Heart left ventricle (tissue), 16 donors: Measurements from ENCODE around the gene GNAS. TPM values are rescaled to one million over a fixed set of nuclear protein-coding genes. Genes with fewer than 3 reads are reported as not detected.

Experiments used
- ATAC-seq, 4 donors: fragments of 200-7000 bp; cut with Tn5 transposase; one replicate each; pipeline ENCODE4 v1.9.1; 2020 to 2022; ENCODE audit warnings: moderate library complexity in 4 of 4, mild to moderate bottlenecking in 3 of 4, moderate number of reproducible peaks in 1 of 4
- DNase-seq, 5 donors: peaks; one replicate each; pipeline ENCODE4 v3.0.0-alpha.2; 2020
- H3K27ac ChIP-seq, 12 donors: fragments of 200-600 bp; sonication (generic) in 4 of 12; one replicate each; pipeline versions ENCODE4 v1.5.0 to v1.8.0; 2016 to 2022; ENCODE audit warnings: mild to moderate bottlenecking in 2 of 12
- H3K27me3 ChIP-seq, 9 donors: fragments of 200-600 bp; sonication (generic) in 2 of 9; one replicate each; pipeline versions ENCODE4 v1.5.1 to v1.8.0; 2016 to 2022; ENCODE audit warnings: mild to moderate bottlenecking in 3 of 9
- H3K36me3 ChIP-seq, 9 donors: fragments of 200-600 bp; sonication (generic) in 2 of 9; one replicate each; pipeline versions ENCODE4 v1.5.0 to v1.8.0; 2018 to 2022; ENCODE audit warnings: mild to moderate bottlenecking in 2 of 9
- H3K4me1 ChIP-seq, 12 donors: fragments of 200-600 bp; sonication (generic) in 4 of 12; one replicate each; pipeline versions ENCODE4 v1.5.0 to v1.8.0; 2016 to 2022; ENCODE audit warnings: mild to moderate bottlenecking in 3 of 12
- H3K4me3 ChIP-seq, 12 donors: fragments of 200-600 bp; sonication (generic) in 4 of 12; one replicate each; pipeline versions ENCODE4 v1.5.0 to v1.8.0; 2017 to 2022; ENCODE audit warnings: mild to moderate bottlenecking in 9 of 12, moderate library complexity in 4 of 12
- H3K9me3 ChIP-seq, 12 donors: fragments of 200-600 bp; sonication (generic) in 4 of 12; one replicate each; pipeline versions ENCODE4 v1.5.0 to v1.8.0; 2016 to 2022; ENCODE audit warnings: mild to moderate bottlenecking in 1 of 12
- POLR2A ChIP-seq, 2 donors: fragments of 450-650 bp; IDR thresholded peaks; one replicate each; pipeline ENCODE4 v1.6.1; 2017; ENCODE audit warnings: antibody characterized with exemption in 2 of 2, mild to moderate bottlenecking in 2 of 2, moderate library complexity in 2 of 2
- WGBS, 4 donors: extraction: QIAGEN DNeasy Blood & Tissue Kit in 2 of 4; methylation state at CpG; one replicate each; pipeline versions ENCODE4 v1.1.5 to v1.1.7; 2013 to 2018; 5-methylcytosine and 5-hydroxymethylcytosine counted together
- intact Hi-C, 10 donors: fragments of 100-400 bp; cut with DNase I; formaldehyde crosslinking; loops; one replicate each; pipeline versions ENCODE4 v1.11.1 to v1.14.2; 2022
- polyA plus RNA-seq, 2 donors: library from polyadenylated mRNA; stranded (reverse); fragments of 200-250 nt; gene quantifications; one replicate each; pipeline ENCODE4 v1.2.3, GENCODE V29; 2013
- total RNA-seq, 9 donors: library from RNA; depleted of rRNA in 2 of 9; stranded (reverse); fragments of >200 nt in 2 of 9; fragmentation: NEBNext Ultra II Directional in 3 of 9; extraction: Animal tissue kit (Norgen Biotek cat#: 25700) in 3 of 9; gene quantifications; one replicate each; pipeline versions ENCODE4 v1.1.0 to v1.2.4, GENCODE V29; 2016 to 2023
- TF ChIP-seq, protein P1 (sequence below), 12 donors: fragments of 200-600 bp; sonication (generic) in 4 of 12; IDR thresholded peaks; one replicate each; pipeline versions ENCODE4 v1.5.0 to v1.8.0; 2018 to 2022; ENCODE audit warnings: antibody characterized with exemption in 12 of 12, mild to moderate bottlenecking in 5 of 12
- donor health status: ischemic (EF 13 %, LVEDD 7.1; RV severe dilation, severe dysfunction).
- donor health status: healthy with polysubstance abuse.
- donor health status: DM: no; HTN: yes; CAD: no.
- donor health status: DM: no; HTN: no; CAD: no.
- donor health status: ischemic (EF 25% LVEDD 6.9; RV normal size, moderate dysfunction).
- donor health status: ischemic (EF 25% LVEDD 5.7; RV mildly dilated, moderate dysfunction).
- donor health status: healthy.
- donor health status: DM: yes; HTN: yes; CAD: no.
- donor health status: ischemic (EF 35%, LVEDD 5.7; RV mildly dilated, moderate dysfunction).
- donor health status: nonischemic (EF 11% LVEDD 7.7; RV severe dilation, severe dysfunction).
- donor health status: DM: yes; HTN: yes; CAD: no.
- donor health status: PGD.
- donor health status: ischemic (EF 29% LVEDD 5.4; RV normal size, mild dysfunction).
- donor health status: nonischemic (EF 23%, LVEDD 6.1; RV moderate dilation, normal function).

Gene GNAS
- total and polyA plus RNA-seq, 11 donors: 1,246 to 2,999 (median 1,604) TPM

DNA sequence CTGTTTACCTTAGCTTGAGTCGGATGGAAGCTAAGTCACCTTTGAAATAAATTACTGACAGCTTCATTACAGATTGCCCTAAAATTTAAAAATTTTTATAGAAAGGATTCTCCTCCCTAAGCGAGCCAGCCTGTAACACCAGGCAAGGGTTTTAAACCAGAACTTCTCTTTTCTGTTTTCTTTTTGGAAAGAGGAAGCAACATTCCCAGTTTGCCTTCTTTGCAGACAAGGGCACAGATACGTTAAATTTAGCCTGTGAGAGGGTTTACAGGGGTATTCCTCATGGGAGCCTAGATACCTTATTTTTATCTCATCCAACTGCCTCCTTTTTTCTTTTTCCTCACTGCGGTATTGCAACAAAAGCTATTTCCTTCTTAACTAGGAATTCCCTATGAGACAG lies 45.0 kb downstream of the GNAS start:
- ATAC-seq: no peak
- intact Hi-C loops: loop anchor here in 1 of 10 donors (5.0 kb wide), 1 partner anchor 85 kb away; the partner anchor contains the start of gene NELFCD
- TF ChIP-seq POLR2A (IDR thresholded peaks at IDR 0.05): no peak
- TF ChIP-seq, protein P1, sequence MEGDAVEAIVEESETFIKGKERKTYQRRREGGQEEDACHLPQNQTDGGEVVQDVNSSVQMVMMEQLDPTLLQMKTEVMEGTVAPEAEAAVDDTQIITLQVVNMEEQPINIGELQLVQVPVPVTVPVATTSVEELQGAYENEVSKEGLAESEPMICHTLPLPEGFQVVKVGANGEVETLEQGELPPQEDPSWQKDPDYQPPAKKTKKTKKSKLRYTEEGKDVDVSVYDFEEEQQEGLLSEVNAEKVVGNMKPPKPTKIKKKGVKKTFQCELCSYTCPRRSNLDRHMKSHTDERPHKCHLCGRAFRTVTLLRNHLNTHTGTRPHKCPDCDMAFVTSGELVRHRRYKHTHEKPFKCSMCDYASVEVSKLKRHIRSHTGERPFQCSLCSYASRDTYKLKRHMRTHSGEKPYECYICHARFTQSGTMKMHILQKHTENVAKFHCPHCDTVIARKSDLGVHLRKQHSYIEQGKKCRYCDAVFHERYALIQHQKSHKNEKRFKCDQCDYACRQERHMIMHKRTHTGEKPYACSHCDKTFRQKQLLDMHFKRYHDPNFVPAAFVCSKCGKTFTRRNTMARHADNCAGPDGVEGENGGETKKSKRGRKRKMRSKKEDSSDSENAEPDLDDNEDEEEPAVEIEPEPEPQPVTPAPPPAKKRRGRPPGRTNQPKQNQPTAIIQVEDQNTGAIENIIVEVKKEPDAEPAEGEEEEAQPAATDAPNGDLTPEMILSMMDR (IDR thresholded peaks at IDR 0.05): no peak
- Histone ChIP-seq H3K4me3 (peak overlapping the region in 4 of 12 donors; percentile 5 to 12 (median 11)), H3K27ac (peak overlapping the region in 9 of 12 donors; percentile 5 to 55 (median 34)), H3K9me3 (no peaks in the 10 kb centered on the region), H3K4me1 (peaks cover 17 to 96% (median 86%) of the 10 kb centered on the region in 12 donors), H3K36me3 (peaks cover 0 to 51% (median 6%) of the 10 kb centered on the region in 9 donors), H3K27me3 (no peaks in the 10 kb centered on the region)
- 25 to 34% (median 27%) methylated on average over 4 of the region's 4 CpGs for WGBS, 4 donors
- no peak for DNase-seq

DNA sequence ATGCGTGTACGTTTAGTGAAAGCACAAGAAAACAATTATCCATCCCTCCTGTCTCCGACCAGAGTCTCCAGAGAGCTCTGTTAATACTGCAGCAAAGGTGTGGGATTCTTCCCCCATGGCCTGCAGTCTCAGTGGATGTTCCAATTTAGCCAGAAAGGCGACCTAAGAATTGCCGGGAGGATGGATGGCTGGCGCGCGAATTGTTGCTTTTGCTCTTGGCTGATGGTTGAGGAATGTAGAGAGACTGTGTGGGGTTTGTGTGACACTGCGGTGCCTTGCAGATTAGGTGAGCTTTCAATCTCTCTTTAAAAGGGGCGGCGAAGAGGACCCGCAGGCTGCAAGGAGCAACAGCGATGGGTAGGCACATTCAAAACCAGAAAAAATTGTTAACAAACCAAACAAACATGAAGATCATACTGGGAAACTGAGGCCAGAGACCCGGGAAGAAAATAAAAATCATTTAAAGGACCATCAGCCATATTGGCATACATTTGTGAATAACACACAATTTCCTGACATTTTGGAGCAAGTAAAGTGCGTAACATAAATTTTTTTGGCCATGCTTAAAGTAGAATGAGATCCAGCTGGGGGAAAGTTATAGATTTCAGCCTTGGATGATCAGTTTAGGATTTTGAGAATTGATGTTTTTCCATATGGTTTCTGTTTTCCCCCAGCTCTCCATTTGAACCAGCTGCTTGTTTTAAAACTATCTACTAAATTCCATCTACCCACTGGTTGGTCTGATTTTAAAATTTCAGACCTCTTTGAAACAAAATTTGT lies 46.3 kb downstream of the GNAS start:
- ATAC-seq (peak in 1 of 4 donors; percentile 25), DNase-seq (no peak)
- Histone ChIP-seq H3K4me3 (no peak overlapping the region), H3K9me3 (no peaks in the 10 kb centered on the region), H3K27me3 (no peaks in the 10 kb centered on the region), H3K4me1 (peaks cover 17 to 100% (median 90%) of the 10 kb centered on the region in 12 donors), H3K36me3 (peaks cover 0 to 64% (median 11%) of the 10 kb centered on the region in 9 donors), H3K27ac (peak overlapping the region in 5 of 12 donors; percentile 3 to 41 (median 20))
- TF ChIP-seq POLR2A (IDR thresholded peaks at IDR 0.05): no peak
- TF ChIP-seq, protein P1 (IDR thresholded peaks at IDR 0.05): no peak
- 34 to 41% (median 36%) methylated on average over 15 of the region's 15 CpGs for WGBS, 4 donors
- intact Hi-C loops: loop anchor here in 1 of 10 donors (5.0 kb wide), 1 partner anchor 83 kb away; the partner anchor contains the start of gene NELFCD

DNA sequence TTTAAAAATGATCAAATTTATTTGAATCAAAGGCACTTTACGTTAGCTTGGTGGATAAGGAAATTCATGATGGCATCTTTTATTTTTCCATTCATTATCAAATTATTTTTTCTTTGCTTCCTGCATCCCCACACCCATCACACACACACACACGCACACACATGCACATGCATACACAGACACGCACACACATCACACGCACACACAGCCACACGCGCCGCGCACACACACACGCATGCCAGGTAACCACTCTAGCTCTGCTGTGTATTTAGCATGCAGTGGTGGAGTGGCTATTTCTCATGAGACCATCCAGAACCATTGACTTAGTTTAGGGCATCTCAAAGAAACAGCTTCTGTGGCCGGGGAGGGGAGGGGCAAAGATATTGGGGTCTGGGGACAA lies 47.0 kb downstream of the GNAS start:
- Histone ChIP-seq H3K27ac (peak overlapping the region in 1 of 12 donors; percentile 11), H3K4me1 (peaks cover 17 to 100% (median 83%) of the 10 kb centered on the region in 12 donors), H3K9me3 (no peaks in the 10 kb centered on the region), H3K4me3 (no peak overlapping the region), H3K36me3 (peaks cover 0 to 71% (median 18%) of the 10 kb centered on the region in 9 donors), H3K27me3 (no peaks in the 10 kb centered on the region)
- 83 to 86% (median 85%) methylated on average over 10 of the region's 10 CpGs for WGBS, 4 donors
- TF ChIP-seq POLR2A (IDR thresholded peaks at IDR 0.05): no peak
- TF ChIP-seq, protein P1 (IDR thresholded peaks at IDR 0.05): no peak
- no peak for DNase-seq
- ATAC-seq: no peak
- intact Hi-C loops: loop anchor here in 1 of 10 donors (5.0 kb wide), 1 partner anchor 83 kb away; the partner anchor contains the start of gene NELFCD

DNA sequence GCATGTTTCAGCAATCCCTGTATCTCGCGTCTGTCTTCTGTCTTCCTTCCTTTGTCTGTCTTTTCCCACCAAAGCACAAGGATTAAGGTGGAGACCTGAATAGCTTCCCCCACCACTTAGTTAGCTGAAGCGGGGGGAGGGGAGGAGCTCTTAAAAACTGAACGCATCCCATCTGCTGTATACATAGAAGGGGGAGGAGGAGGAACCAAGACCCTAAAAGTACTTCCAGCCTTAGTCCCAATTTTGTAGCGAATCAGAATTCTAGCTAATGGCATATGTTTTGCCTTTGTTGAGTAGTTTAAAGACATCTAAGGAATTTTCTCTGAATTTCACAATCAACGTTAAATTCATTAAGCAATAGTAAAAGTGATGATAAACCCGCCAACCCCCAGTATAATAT lies 47.9 kb downstream of the GNAS start:
- no peak for TF ChIP-seq POLR2A (IDR thresholded peaks at IDR 0.05)
- TF ChIP-seq, protein P1 (IDR thresholded peaks at IDR 0.05): no peak
- Histone ChIP-seq H3K9me3 (no peaks in the 10 kb centered on the region), H3K27me3 (no peaks in the 10 kb centered on the region), H3K36me3 (peaks cover 0 to 80% (median 27%) of the 10 kb centered on the region in 9 donors), H3K27ac (peak overlapping the region in 1 of 12 donors; percentile 32), H3K4me1 (peaks cover 12 to 99% (median 77%) of the 10 kb centered on the region in 12 donors), H3K4me3 (no peak overlapping the region)
- intact Hi-C loops: no loop called here
- 52 to 54% (median 53%) methylated on average over 7 of the region's 7 CpGs for WGBS, 4 donors
- ATAC-seq (no peak), DNase-seq (no peak)
